Right atrium auricular region (tissue), 2 donors: ENCODE measurements around the gene PTGIR. TPM values are rescaled to one million over a fixed set of nuclear protein-coding genes. Genes with fewer than 3 reads are reported as not detected.

Experiments
- DNase-seq: peaks from one replicate; pipeline ENCODE4 v3.0.0-alpha.2; 2019; ENCODE audit warnings: low spot score
- H3K27ac ChIP-seq, 2 donors: fragments of 200-600 bp; sonication (generic); 1 replicate in 1 of 2; 2 replicates in 1 of 2; pipeline ENCODE4 v1.5.1; 2016 to 2019
- H3K27me3 ChIP-seq, 2 donors: fragments of 200-600 bp; sonication (generic); one replicate each; pipeline versions ENCODE4 v1.5.1 to v1.6.0; 2017 to 2019
- H3K36me3 ChIP-seq: fragments of 200-600 bp; sonication (generic); one replicate; pipeline ENCODE4 v1.5.1; 2016
- H3K4me1 ChIP-seq, 2 donors: fragments of 200-600 bp; sonication (generic); one replicate each; pipeline versions ENCODE4 v1.5.1 to v1.6.0; 2017 to 2019
- H3K4me3 ChIP-seq, 2 donors: fragments of 200-600 bp; sonication (generic); 1 replicate in 1 of 2; 2 replicates in 1 of 2; pipeline ENCODE4 v1.5.1; 2017 to 2019; ENCODE audit warnings: mild to moderate bottlenecking in 1 of 2, moderate library complexity in 1 of 2
- H3K9me3 ChIP-seq, 2 donors: fragments of 200-600 bp; sonication (generic); one replicate each; pipeline ENCODE4 v1.5.1; 2019
- total RNA-seq, 2 donors: library from RNA; depleted of rRNA; stranded (reverse); fragments of >200 nt; gene quantifications; one replicate each; pipeline ENCODE4 v1.1.0, GENCODE V29; 2016
- TF ChIP-seq, protein P1 (sequence below), 2 donors: fragments of 200-600 bp; sonication (generic); IDR thresholded peaks; one replicate each; pipeline ENCODE4 v1.5.1; 2019; ENCODE audit warnings: antibody characterized with exemption in 2 of 2

PTGIR gene
- total RNA-seq, 2 donors from 2014 or later: 7.0 to 20.6 TPM

GRCh38 chr19:46600384-46601317, 24.2 kb downstream of the PTGIR start:
- peak overlapping the region; percentile 96 to 98 for H3K4me3 ChIP-seq
- TF ChIP-seq, protein P1, sequence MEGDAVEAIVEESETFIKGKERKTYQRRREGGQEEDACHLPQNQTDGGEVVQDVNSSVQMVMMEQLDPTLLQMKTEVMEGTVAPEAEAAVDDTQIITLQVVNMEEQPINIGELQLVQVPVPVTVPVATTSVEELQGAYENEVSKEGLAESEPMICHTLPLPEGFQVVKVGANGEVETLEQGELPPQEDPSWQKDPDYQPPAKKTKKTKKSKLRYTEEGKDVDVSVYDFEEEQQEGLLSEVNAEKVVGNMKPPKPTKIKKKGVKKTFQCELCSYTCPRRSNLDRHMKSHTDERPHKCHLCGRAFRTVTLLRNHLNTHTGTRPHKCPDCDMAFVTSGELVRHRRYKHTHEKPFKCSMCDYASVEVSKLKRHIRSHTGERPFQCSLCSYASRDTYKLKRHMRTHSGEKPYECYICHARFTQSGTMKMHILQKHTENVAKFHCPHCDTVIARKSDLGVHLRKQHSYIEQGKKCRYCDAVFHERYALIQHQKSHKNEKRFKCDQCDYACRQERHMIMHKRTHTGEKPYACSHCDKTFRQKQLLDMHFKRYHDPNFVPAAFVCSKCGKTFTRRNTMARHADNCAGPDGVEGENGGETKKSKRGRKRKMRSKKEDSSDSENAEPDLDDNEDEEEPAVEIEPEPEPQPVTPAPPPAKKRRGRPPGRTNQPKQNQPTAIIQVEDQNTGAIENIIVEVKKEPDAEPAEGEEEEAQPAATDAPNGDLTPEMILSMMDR (IDR thresholded peaks at IDR 0.05): no peak
- no peaks in the 10 kb centered on the region for H3K27me3 ChIP-seq
- H3K4me1 ChIP-seq: peaks cover 0 to 38% of the 10 kb centered on the region in 2 donors
- peaks cover 0 to 3% of the 10 kb centered on the region in 2 donors for H3K9me3 ChIP-seq
- peak; percentile 98 for DNase-seq
- peak overlapping the region; percentile 96 to 98 for H3K27ac ChIP-seq
- H3K36me3 ChIP-seq: peaks cover 3% of the 10 kb centered on the region

DNA sequence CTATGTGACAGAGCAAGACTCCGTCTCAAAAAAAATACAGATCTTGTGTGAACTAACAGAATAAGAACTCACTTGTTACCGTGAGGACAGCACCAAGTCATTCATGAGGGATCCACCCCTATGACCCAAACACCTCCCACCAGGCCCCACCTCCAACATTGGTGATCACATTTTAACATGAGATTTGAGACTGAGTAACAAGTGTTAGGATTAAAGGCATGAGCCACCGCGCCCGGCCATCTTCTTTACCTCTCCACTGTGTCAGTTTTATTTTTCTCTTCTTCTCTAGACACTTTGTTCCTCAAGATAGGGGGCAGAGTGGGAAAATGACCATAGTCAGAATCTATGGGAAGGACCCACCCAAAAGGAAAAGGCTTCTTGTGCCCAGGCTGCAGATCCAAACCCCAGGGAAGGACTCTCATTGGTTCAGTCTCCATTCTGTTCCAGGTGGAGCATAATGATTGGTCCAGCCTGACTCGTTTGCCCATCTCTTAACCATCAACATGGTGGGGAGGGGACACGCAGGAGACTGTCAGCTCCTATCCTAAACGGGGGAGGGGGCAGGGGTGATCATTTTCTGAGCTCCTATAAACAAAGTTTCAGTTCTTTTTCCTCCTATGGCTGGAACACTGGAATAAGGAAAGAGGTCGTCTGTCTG, 25.0 kb downstream of the PTGIR start:
- Histone ChIP-seq H3K27ac (peak overlapping the region; percentile 96 to 98), H3K4me3 (peak overlapping the region; percentile 96 to 98), H3K9me3 (peaks cover 0 to 3% of the 10 kb centered on the region in 2 donors), H3K4me1 (peaks cover 0 to 30% of the 10 kb centered on the region in 2 donors), H3K27me3 (no peaks in the 10 kb centered on the region), H3K36me3 (no peaks in the 10 kb centered on the region)
- peak; percentile 43 for DNase-seq
- TF ChIP-seq, protein P1 (IDR thresholded peaks at IDR 0.05): no peak

GRCh38 chr19:46598372-46598917, 26.4 kb downstream of the PTGIR start:
- Histone ChIP-seq H3K27me3 (no peaks in the 10 kb centered on the region), H3K4me3 (no peak overlapping the region), H3K27ac (no peak overlapping the region), H3K36me3 (no peaks in the 10 kb centered on the region), H3K9me3 (peaks cover 0 to 3% of the 10 kb centered on the region in 2 donors), H3K4me1 (peaks cover 0 to 16% of the 10 kb centered on the region in 2 donors)
- DNase-seq: no peak
- TF ChIP-seq, protein P1 (IDR thresholded peaks at IDR 0.05): no peak

DNA sequence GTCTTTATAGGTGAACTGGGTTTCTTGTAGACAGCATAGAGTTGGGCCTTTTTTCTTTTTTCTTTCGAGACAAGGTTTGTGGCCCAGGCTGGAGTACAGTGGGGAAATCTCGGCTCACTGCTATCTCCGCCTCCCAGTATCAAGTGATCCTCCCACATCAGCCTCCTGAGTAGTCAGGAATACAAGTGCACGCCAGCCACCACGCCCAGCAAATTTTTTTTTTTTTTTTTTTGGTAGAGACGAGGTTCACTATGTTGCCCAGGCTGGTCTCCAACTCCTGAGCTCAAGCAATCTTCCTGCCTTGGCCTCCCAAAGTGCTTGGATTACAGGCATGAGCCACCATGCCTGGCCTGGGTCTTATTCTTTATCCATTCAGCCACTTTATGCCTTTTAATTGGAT, 28.9 kb downstream of the PTGIR start:
- TF ChIP-seq, protein P1 (IDR thresholded peaks at IDR 0.05): no peak
- H3K9me3 ChIP-seq: peaks cover 0 to 3% of the 10 kb centered on the region in 2 donors
- no peak overlapping the region for H3K4me3 ChIP-seq
- H3K4me1 ChIP-seq: no peaks in the 10 kb centered on the region
- no peak overlapping the region for H3K27ac ChIP-seq
- H3K36me3 ChIP-seq: no peaks in the 10 kb centered on the region
- H3K27me3 ChIP-seq: no peaks in the 10 kb centered on the region
- no peak for DNase-seq

- Histone ChIP-seq H3K27me3 (no peaks in the 10 kb centered on the region), H3K4me1 (no peaks in the 10 kb centered on the region), H3K36me3 (no peaks in the 10 kb centered on the region), H3K9me3 (no peaks in the 10 kb centered on the region), H3K27ac (no peak overlapping the region), H3K4me3 (no peak overlapping the region)
- TF ChIP-seq, protein P1 (IDR thresholded peaks at IDR 0.05): no peak
- DNase-seq: no peak
These were observed 33.0 kb downstream of the PTGIR start for GRCh38 chr19:46591870-46592269.
